ENCODE results near the gene CMTM7.

- no peak for TF ChIP-seq POLR2A (IDR thresholded peaks at IDR 0.05)
- no peak for TF ChIP-seq CTCF (IDR thresholded peaks at IDR 0.05)
These were observed 92.1 kb downstream of the CMTM7 start for GRCh38 chr3:32483772-32484171.
